Measurements from ENCODE around the gene LRP1.
A peak's percentile ranks its signal among the peaks of the same experiment; 100 is the strongest.

LRP1 gene

GRCh38 chr12:57109207-57110103 lies 18.8 kb upstream of the LRP1 start:
- Histone ChIP-seq H3K27ac (replicated peaks) (peak overlapping the region; percentile 98), H3K4me3 (replicated peaks; ENCODE audit: insufficient read depth, low read length) (peak overlapping the region; percentile 67), H3K27me3 (ENCODE audit: insufficient read depth, poor library complexity, severe bottlenecking) (no peaks in the 10 kb centered on the region)
- TF ChIP-seq POLR2AphosphoS5 (IDR thresholded peaks at IDR 0.05; ENCODE audit: low read depth): no peak
- TF ChIP-seq REST (IDR thresholded peaks at IDR 0.05; ENCODE audit: insufficient replicate concordance, low read depth): no peak
- no peak for TF ChIP-seq GABPA (IDR thresholded peaks at IDR 0.05; ENCODE audit: low read depth)
- TF ChIP-seq SPI1 (IDR thresholded peaks at IDR 0.05; ENCODE audit: borderline replicate concordance, low read depth): no peak
- no peak for TF ChIP-seq CTCF (IDR thresholded peaks at IDR 0.05; ENCODE audit: insufficient read depth, low read length)
- DNase-seq (ENCODE audit: low read depth in 1 of 2, low spot score in 1 of 2): no peak

- peak overlapping the region; percentile 98 for H3K27ac ChIP-seq (replicated peaks)
- no peaks in the 10 kb centered on the region for H3K27me3 ChIP-seq (ENCODE audit: insufficient read depth, poor library complexity, severe bottlenecking)
- peak; percentile 86 to 87 for DNase-seq (ENCODE audit: low read depth in 1 of 2, low spot score in 1 of 2)
- peak overlapping the region; percentile 67 for H3K4me3 ChIP-seq (replicated peaks; ENCODE audit: insufficient read depth, low read length)
- TF ChIP-seq REST (IDR thresholded peaks at IDR 0.05; ENCODE audit: insufficient replicate concordance, low read depth) (no peak), CTCF (IDR thresholded peaks at IDR 0.05; ENCODE audit: insufficient read depth, low read length) (no peak), GABPA (IDR thresholded peaks at IDR 0.05; ENCODE audit: low read depth) (peak; percentile 11; the same call in 1 of the 2 replicates), SPI1 (IDR thresholded peaks at IDR 0.05; ENCODE audit: borderline replicate concordance, low read depth) (peak; percentile 37; the same call in 1 of the 2 replicates), POLR2AphosphoS5 (IDR thresholded peaks at IDR 0.05; ENCODE audit: low read depth) (peak; percentile 43)
Measured at GRCh38 chr12:57110104-57111030, 17.9 kb upstream of the LRP1 start.

GRCh38 chr12:57111031-57111734 lies 17.1 kb upstream of the LRP1 start, which contains the start of gene STAT6:
TSS of gene STAT6 (minus strand) at chr12:57111362. CDS start at chr12:57108278, 3,084 bp downstream.
- DNase-seq (ENCODE audit: low read depth in 1 of 2, low spot score in 1 of 2): peak; percentile 94 to 96
- TF ChIP-seq SPI1 (IDR thresholded peaks at IDR 0.05; ENCODE audit: borderline replicate concordance, low read depth) (peak; percentile 59; the same call in 1 of the 2 replicates), POLR2AphosphoS5 (IDR thresholded peaks at IDR 0.05; ENCODE audit: low read depth) (peak; percentile 86), CTCF (IDR thresholded peaks at IDR 0.05; ENCODE audit: insufficient read depth, low read length) (no peak), GABPA (IDR thresholded peaks at IDR 0.05; ENCODE audit: low read depth) (peak; percentile 55), REST (IDR thresholded peaks at IDR 0.05; ENCODE audit: insufficient replicate concordance, low read depth) (peak; percentile 14)
- H3K27ac ChIP-seq (replicated peaks): peak within 1 kb of the TSS; percentile 98
- H3K27me3 ChIP-seq (ENCODE audit: insufficient read depth, poor library complexity, severe bottlenecking): no peaks in the 10 kb centered on the region
- H3K4me3 ChIP-seq (replicated peaks; ENCODE audit: insufficient read depth, low read length): peak within 1 kb of the TSS; percentile 67
